Activated B cell treated with CpG ODN at 0.5 μM for 24 hours (primary cell): ENCODE measurements around the gene PHETA1. TPM values are rescaled to one million over a fixed set of nuclear protein-coding genes. Genes with fewer than 3 reads are reported as not detected.

Experiments used
- ATAC-seq: fragments of 200-7000 bp; cut with Tn5 transposase; one replicate; pipeline ENCODE4 v1.10.0; 2021; ENCODE audit warnings: low read depth, mild to moderate bottlenecking, moderate library complexity
- CTCF ChIA-PET: fragments of 350-600 bp; sonication (Branson Sonifier 250); formaldehyde crosslinking; loops from one replicate; lab custom pipeline; 2021; ENCODE audit warnings: antibody characterized with exemption; lab: Charles Lee
- POLR2A ChIA-PET: fragments of 350-600 bp; sonication (Branson Sonifier 250); formaldehyde crosslinking; loops from one replicate; lab custom pipeline; 2021; ENCODE audit warnings: antibody characterized with exemption; lab: Charles Lee
- DNase-seq: peaks from one replicate; pipeline ENCODE4 v3.0.0; 2022
- H3K27ac Mint-ChIP-seq: one replicate; pipeline ENCODE4 v1.8.0; 2020; ENCODE audit warnings: mixed read lengths
- H3K27me3 Mint-ChIP-seq: one replicate; pipeline ENCODE4 v1.8.0; 2021; ENCODE audit warnings: mixed read lengths
- H3K36me3 Mint-ChIP-seq: one replicate; pipeline ENCODE4 v1.8.0; 2021; ENCODE audit warnings: low read depth, mixed read lengths
- H3K4me1 Mint-ChIP-seq: one replicate; pipeline ENCODE4 v1.8.0; 2021; ENCODE audit warnings: mixed read lengths
- H3K4me3 Mint-ChIP-seq: one replicate; pipeline ENCODE4 v1.8.0; 2020; ENCODE audit warnings: mild to moderate bottlenecking, mixed read lengths
- H3K9me3 Mint-ChIP-seq: one replicate; pipeline ENCODE4 v1.8.0; 2020; ENCODE audit warnings: mixed read lengths
- CTCF ChIP-seq: fragments of 200-600 bp; IDR thresholded peaks from one replicate; pipeline ENCODE4 v1.8.0; 2022; ENCODE audit warnings: antibody characterized with exemption, mild to moderate bottlenecking
- intact Hi-C: fragments of 100-400 bp; cut with micrococcal nuclease; formaldehyde crosslinking; loops from one replicate; pipeline ENCODE4 v1.15.1; 2024
- total RNA-seq: library from RNA; stranded (reverse); gene quantifications from 2 replicates; pipeline ENCODE4 v1.2.3, GENCODE V29; 2022

PHETA1 gene
- total RNA-seq, 1 donor from 2014 or later, result 2.0 TPM

DNA sequence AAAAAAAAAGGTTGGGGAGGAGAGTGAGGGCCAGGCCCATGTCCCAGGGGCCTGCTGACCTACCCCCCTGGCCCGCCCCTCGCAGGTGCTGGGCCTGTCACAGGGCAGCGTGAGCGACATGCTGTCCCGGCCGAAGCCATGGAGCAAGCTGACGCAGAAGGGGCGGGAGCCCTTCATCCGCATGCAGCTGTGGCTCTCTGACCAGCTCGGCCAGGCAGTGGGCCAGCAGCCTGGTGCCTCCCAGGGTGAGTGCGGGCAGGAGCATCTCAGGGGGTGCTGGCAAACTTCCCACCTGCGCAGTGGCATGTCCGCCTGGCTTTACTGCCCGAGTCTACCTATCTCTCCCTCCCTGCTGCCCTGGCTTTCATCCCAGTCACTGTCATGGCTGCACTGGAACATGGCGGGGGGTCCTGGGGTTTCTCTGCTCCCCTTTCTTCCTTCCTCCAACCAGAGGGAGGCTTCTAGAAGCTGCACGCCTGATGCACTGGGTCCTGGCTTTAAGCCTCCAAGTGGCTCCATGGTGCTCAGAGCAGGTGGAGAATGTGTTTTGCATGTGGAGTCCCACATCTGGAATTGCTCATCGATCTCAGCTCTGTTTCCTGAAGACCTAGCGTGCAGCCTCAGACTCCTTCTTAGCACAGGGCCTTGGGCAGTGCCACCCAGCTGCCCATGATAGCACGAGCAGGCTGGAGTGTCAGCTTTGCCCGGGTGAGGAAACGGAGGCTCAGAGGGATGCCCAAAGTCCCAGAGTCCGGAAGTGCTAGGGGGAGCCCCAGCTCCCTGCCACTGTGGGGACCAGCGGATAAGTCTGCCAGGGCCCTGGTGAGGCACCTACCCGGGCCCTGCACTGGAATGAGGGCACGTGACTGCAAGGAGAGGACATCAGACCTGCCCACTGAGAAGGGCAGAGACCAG lies 46.3 kb downstream of the PHETA1 start:
- ATAC-seq (no peak), DNase-seq (no peak)
- no peak for TF ChIP-seq CTCF
- no peak overlapping the region for H3K4me3 Mint-ChIP-seq
- H3K27me3 Mint-ChIP-seq, result no peaks in the 10 kb centered on the region
- no peaks in the 10 kb centered on the region for H3K4me1 Mint-ChIP-seq
- no peak overlapping the region for H3K27ac Mint-ChIP-seq
- intact Hi-C loops, result no loop called here
- H3K9me3 Mint-ChIP-seq, result no peaks in the 10 kb centered on the region
- H3K36me3 Mint-ChIP-seq, result no peaks in the 10 kb centered on the region
- ChIA-PET CTCF (interaction anchor here (1.0 kb wide), 1 partner anchor 427 kb away, joined by 3 read pairs; no protein-coding TSS in a partner anchor), POLR2A (no interaction called here)

GRCh38 chr12:111321317-111321716 lies 47.6 kb downstream of the PHETA1 start:
- H3K9me3 Mint-ChIP-seq, result no peaks in the 10 kb centered on the region
- POLR2A ChIA-PET, result no interaction called here
- ATAC-seq (no peak), DNase-seq (no peak)
- H3K27me3 Mint-ChIP-seq, result peaks cover 3% of the 10 kb centered on the region
- TF ChIP-seq CTCF, result no peak
- H3K4me3 Mint-ChIP-seq, result no peak overlapping the region
- CTCF ChIA-PET, result no interaction called here
- H3K4me1 Mint-ChIP-seq, result no peaks in the 10 kb centered on the region
- intact Hi-C loops, result no loop called here
- H3K27ac Mint-ChIP-seq, result no peak overlapping the region
- H3K36me3 Mint-ChIP-seq, result no peaks in the 10 kb centered on the region

- Mint-ChIP-seq H3K9me3 (no peaks in the 10 kb centered on the region), H3K27me3 (peaks cover 3% of the 10 kb centered on the region), H3K4me1 (no peaks in the 10 kb centered on the region), H3K27ac (no peak overlapping the region), H3K36me3 (no peaks in the 10 kb centered on the region), H3K4me3 (no peak overlapping the region)
- intact Hi-C loops, result no loop called here
- ChIA-PET CTCF (no interaction called here), POLR2A (no interaction called here)
- no peak for DNase-seq
- ATAC-seq, result no peak
- TF ChIP-seq CTCF, result no peak
These were observed 48.4 kb downstream of the PHETA1 start for GRCh38 chr12:111320258-111321050.

DNA sequence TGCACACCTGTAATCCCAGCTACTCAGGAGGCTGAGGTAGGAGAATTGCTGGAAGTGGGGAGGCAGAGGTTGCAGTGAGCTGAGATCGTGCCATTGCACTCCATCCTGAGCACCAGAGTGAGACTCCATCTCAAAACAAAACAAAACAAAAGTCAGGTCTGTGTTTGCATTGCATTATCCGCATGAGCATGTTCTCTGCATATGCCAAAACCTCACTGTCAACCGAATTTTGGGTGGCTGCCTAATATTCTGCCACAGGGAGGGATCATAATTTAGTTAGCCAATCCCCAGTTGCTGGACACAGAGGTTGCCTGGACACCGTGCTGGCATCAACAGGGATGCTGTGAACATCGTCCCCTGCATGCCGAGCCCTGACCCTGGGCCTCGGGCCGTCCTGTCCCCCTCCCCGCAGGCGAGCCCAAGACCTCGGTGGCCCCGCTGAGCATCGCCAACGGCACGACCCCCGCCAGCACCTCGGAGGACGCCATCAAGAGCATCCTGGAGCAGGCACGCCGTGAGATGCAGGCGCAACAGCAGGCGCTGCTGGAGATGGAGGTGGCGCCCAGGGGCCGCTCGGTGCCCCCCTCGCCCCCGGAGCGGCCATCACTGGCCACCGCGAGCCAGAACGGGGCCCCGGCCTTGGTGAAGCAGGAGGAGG lies 49.2 kb downstream of the PHETA1 start:
- no peak overlapping the region for H3K4me3 Mint-ChIP-seq
- intact Hi-C loops, result no loop called here
- H3K9me3 Mint-ChIP-seq, result no peaks in the 10 kb centered on the region
- ATAC-seq, result no peak
- no peak for DNase-seq
- H3K36me3 Mint-ChIP-seq, result no peaks in the 10 kb centered on the region
- peaks cover 3% of the 10 kb centered on the region for H3K27me3 Mint-ChIP-seq
- TF ChIP-seq CTCF, result no peak
- POLR2A ChIA-PET, result no interaction called here
- CTCF ChIA-PET, result no interaction called here
- H3K27ac Mint-ChIP-seq, result no peak overlapping the region
- no peaks in the 10 kb centered on the region for H3K4me1 Mint-ChIP-seq
